ENCODE data around the gene HDGFL2.
"Not testable (repeated sequence)": the region's sequence is repeated elsewhere in the genome, so short reads cannot be mapped to it uniquely, and the experiment has no call there.

The HDGFL2 gene

DNA sequence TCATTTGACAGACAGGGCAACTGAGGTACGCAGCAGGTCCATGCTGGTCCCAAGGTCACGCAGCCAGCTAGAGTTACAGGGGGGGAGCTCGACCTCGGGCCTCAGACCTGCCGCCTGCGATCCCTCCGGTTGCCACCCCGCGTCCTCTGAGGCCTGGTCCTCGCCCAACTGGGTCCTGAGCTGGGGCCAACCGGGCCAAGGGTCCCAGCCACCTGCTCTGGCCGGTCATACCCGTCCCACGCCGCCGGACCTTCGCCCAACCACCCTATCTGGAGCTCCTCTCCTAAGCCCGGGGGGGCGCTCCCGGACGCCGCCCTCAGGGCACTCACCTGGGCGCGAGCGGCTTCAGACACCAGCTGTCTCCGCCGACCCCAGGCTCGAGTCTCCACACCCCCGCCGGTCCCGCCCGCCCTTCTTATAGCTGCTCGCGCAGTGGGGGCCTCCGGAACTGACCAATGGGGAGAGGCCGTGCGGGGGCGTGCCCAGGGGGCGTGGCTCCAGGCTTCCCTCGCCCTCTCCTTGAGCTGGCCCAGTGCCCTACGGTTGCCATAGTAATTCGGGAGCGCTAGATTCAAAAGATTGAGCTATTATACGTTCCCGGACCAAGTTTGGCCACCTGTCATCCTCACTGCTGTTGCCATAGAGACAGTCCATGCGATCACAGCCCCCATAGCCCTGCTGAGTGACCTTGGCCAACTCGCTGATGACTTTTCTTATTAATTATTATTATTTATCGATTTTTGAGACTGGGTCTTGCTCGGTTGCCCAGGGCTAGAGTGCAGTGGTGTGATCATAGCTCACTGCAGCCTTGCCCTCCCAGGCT is 63.0 kb downstream of the HDGFL2 start, which contains the start of gene PLIN5:
TSS of gene PLIN5 (minus strand) at position 389 of the 823 bp plus-strand sequence. CDS start 1,150 bp downstream, outside the sequence.
- DNase-seq (ENCODE audit: low spot score), result peak; percentile 78

DNA sequence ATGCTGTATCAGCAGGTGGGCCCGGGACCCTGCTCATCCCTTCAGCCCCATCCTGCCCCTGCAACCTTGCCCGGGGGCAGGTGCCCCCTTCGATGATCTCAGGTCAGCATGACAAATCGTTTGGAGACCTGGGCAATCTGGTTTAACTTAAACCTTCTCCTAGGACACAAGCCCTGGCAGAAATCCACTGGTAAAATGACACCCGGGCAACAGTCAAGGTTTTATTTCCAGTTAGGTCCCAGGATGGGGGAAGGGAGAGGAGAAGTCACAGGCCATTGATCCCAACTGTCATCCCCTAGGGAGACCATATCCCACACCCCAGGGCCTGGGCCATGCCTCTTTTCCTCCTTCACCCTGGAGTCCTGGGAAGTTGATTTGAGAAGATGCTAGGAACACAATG is 64.7 kb downstream of the HDGFL2 start:
- DNase-seq (ENCODE audit: low spot score), result no peak

DNA sequence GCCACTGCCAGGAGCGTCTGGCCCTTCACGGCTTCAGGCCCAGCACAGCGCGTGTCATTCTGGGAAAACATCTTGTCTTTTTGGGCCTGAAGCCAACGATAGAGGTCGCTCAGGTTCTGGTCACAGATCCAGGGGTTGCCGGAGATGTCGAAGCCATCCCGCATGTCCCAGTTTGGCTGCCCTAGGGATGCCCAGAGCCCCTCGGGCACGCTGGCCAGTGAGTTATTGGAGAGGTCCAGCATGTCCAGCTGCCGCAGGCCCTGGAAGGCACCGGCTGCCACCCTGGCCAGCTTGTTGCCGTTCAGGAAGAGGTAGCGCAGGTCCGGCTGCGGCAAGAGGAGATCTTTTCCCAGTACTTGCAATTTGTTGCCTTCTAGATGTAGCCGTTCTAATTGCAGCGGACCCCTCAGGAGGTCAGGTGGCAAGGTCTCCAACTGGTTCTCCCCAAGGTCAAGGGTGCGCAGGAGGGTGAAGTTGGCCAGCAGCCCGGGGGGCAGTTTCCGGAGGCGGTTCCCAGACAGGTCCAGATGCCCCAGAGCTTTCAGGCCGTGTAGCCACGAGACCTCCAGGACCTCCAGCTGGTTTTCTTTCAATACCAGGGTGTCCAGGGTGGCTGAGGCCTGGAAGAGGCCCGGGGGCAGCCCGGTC is 66.0 kb downstream of the HDGFL2 start:
- no peak for DNase-seq (ENCODE audit: low spot score)

DNA sequence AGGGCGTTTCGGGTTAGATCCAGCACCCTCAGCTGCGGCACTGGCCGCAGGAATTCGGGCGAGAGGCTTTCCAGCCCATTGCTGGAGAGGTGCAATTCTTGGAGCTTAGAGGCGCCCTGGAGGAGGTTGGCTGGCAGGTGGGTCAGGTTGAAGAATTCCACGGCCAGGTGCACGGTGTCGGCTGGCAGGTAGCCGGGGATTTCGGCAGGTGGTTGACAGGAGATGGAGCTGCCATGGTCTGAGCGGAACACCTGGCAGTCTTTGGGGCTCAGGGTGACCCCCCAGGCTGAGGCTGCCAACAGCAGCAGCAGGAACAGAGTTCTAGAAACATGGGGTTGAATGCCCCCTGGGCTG is 66.5 kb downstream of the HDGFL2 start:
- DNase-seq (ENCODE audit: low spot score), result no peak

DNA sequence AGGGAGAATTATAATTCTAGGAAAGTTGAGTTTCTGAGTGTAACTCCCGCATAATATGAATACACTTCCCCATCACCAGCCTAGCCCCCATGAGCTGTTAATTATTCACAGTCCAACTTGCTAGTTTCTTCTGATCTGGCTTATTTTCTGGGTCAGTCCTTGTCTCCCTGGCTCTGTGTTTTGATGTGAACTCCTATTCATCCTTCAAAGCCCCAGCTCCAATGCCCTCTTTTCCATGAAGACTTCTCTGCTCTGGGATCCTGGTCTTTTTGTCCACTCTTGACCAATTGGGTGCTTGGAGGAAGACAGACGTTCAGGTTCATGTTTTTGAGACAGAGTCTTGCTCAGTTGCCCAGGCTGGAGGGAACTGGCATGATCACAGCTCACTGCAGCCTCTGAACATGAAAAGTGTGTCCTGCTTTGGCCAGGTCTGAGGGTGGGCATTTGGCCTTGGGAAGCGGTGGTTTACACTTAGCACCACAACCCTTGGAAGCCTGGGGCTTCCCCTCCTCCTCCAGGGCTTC is 67.1 kb downstream of the HDGFL2 start:
- DNase-seq (ENCODE audit: low spot score), result no peak

DNA sequence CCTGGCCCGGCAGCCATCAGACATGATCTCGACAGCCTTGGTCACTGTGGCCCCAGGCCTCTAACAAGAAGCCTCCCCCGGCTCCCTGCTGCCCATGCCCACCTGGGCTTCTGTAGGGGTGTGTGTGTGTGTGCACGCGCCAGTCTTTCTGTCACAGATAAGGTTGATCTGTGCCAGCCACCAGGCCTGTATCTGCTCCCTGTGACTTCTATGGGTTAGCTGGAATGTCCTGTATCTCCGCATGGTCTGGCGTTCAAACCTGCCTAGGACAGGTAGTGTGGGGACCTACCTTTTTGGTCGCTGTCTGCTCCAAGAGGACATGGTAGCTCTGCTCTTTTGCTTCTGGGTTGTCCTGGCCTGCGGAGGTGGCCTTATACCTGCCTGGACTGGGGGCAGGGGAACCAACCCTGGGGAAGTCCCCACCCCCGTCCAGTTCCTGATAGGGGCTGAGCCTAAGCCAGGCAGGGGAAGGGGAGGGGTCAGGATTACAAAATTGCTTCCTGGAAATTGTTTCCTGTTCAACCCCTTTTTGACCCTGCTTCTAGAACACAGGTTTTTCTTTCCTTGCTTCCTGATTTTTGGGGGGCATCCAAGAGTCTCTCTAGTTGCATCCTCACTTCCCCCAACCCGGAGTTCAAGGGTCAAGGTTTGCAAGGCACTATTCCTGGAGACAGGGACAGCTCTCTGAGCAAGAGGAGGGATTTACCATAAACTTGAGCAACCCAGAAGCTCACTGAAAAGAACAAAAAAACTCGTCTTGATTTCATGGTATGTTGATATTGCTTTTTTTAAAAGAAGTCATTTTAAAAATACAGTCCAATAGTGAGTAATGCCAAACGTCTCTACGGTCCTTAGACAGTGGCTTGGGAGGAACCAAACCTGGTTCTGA is 67.8 kb downstream of the HDGFL2 start, which contains the start of gene LRG1:
TSS of gene LRG1 (minus strand) at position 344 of the 889 bp plus-strand sequence. CDS start at position 321, 23 bp downstream.
- DNase-seq (ENCODE audit: low spot score), result no peak

DNA sequence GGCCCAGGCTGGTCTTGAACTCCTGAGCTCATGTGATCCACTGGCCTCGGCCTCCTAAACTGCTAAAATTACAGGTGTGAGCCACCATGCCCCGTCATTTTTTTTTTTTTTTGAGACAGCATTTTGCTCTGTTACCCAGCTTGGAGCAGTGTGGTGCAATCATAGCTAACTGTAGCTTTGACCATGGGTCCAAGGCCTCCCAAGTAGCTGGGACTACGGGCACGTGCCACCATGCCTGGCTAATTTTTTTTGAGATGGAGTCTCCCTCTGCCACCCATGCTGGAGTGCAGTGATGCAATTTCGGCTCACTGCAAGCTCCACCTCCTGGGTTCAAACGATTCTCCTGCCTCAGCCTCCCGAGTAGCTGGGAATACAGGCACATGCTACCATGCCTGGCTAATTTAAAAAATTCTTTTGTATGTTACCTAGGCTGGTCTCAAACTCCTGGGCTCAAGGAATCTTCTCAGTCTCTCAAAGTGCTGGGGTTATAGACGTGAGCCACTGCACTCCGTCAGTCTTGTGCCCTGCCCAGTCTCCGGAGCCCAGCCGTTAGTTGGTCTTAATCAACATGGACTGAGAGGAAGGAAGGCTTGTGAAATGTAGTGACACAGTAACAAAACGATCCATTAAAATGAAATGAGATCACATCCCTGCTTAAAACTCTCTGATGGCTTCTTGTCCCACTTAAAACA is 69.2 kb downstream of the HDGFL2 start:
- no peak for DNase-seq (ENCODE audit: low spot score)

DNA sequence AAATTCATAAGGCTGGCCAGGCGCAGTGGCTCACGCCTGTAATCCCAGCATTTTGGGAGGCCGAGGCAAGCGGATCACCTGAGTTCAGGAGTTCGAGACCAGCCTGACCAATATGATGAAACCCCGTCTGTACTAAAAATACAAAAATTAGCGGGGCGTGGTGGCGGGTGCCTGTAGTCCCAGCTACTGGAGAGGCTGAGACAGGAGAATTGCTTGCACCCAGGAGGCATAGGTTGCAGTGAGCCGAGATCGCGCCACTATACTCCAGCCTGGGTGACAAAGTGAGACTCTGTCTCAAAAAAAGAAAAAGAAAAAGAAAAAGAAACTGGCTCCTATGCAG is 69.7 kb downstream of the HDGFL2 start:
- DNase-seq (ENCODE audit: low spot score), result not testable (repeated sequence)

DNA sequence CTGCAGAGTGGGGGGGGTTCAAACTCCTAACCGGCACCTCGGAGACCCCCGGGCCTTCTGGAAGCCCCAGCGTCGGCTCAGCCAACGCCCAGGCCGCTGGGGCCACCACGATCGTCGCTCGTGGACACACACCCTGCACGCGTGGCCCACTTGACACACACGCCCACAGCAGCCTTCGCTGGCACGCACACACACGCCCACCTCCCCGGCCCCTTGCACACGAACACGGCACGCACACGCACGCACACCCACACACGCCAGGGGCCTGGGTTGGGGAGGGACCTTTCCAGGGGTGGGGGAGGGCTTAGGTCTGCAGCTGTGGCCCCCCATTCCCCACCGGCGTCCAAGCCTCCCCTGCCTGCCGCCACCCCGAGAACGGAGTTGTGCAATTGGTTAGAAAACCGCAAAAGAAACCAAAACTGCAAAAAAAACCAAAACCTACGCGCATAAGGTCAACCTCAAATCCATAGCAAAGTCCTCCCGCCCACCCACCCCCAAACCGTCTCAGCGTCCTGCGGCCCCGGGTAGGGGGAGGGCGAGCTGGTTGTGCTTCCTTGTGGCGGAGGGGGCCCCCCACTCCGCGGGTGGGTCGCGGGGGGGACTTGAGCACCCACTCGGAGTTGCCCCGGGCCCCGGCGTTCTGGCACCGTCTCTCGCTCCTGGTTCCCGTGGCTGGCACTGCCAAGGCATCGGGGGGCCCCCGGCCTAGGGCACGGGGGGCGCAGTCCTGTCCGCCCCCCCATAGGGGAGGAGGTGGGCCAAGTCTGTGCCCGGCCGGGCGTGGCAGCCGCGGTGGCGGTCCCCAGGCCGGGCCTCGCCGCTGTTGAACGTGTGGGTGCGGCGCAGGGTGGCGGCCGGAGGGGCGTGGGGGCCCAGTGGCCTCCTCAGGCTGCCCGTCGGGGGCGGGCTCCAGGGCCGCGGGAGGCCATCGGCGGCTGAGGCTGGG is 71.1 kb downstream of the HDGFL2 start:
- no peak for DNase-seq (ENCODE audit: low spot score)

DNA sequence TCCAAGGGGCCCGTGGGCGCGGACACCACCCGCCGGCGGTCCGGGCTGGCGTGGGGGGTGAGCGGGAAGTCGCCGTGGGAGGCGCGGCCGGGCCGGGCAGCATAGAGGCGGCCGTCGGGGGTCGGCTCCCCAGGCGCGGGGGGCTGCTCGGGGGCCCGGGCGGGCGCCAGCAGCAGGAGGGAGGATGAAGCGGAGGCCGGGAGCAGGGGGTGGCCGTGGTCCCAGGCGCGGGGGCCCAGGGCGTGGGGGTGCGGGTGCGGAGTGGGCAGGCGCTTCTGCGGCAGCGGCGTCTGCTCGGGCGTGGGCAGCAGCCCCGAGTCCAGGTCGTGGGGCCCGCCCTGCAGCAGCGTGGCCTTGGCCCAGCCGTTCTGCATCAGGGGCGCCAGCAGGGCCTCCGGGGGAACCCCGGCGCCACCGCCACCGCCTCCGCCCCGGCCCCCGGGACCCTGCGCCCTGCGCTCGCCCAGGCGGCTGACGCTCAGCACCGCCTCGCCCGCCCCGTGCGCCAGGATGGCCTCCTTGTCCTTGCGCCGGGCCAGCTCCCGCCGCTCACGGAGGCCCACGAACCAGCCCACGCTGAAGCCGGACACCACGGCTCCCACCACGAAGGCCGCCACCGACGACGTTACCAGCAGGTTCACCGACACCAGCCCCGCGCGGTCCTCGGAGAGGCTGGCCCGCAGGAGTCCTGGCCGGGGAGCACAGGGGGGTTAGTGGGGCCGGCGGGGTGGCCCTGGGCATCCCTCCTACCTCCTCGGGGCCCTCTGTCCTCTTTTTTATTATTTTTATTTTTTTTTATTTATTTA is 71.9 kb downstream of the HDGFL2 start:
- DNase-seq (ENCODE audit: low spot score), result no peak

DNA sequence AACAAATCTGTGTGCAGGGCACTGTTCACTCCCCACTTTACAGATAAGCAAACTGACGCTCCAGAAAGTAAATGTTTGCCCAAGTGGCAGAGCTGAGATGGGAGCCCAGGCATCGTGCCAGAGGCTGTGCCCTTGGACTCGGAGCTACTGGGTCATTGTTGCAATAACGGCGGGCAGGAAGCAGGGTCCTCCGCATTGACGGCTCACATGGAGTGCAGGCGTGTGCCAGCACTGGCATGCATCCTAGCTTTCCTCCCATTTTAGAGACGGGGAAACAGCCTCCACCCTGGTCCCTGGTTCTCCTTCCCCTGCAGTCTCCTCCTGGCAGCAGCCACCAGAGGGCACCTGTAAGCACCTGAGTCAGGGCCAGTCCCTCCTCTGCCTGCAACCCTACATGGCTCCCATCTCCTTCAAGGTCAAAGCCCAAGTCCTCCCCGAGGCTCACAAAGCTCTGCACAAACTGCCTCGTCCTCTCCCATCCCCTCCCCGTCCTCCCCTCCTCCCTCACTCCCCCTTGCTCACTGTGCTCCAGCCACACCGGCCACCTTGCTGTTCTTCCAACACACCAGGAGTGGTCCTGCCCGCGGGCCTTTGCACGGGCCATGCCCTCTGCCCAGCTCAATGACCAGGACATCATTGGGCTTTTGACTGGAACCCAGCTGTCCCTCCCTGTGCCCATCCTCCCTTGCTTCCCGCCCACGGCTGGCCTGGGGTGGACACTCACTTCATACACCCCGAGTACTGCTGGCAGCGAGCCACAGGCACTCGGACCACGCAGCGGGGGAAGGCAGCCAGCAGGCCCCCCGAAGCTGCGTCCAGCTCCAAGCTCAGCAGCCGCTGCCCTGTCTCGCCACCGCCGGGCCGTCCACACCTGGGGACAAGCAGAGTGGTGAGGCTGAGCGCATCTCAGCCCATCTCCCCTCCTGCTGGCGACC is 75.5 kb downstream of the HDGFL2 start:
- DNase-seq (ENCODE audit: low spot score), result no peak

DNA sequence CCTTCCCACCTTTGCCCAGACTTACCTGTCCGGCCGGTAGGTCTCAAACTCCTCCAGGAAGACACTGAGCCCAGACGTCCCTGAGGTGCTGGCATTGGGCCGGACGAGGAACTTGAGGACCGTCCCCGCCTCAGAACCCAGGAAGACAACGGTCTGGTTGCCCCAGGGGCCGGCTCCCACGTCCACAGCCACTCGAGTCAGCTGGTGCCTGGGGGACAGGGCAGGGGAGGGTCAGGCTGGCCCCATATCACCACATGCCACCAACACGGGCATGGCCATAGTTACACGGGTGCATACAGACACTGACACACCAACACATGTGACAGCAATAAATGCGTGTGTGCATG is 76.1 kb downstream of the HDGFL2 start:
- no peak for DNase-seq (ENCODE audit: low spot score)

DNA sequence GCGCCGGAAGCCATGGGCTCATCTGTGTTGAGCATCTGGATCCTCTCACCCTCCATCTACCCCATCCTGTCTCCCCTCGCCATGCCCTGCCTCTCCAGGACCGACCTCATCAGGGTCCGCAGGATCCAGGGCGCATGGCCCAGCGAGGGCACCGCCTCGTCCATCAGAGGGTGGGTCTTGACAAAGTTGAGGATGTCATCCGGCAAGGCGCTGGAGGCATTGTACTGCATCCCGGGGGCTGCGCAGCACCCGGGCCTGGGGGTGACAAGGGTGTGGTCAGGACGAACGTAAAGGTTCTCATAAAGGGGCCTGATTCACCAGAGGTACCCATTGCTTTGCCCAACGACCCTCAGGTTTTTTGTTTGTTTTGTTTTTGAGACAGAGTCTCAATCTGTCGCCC is 77.9 kb downstream of the HDGFL2 start:
- no peak for DNase-seq (ENCODE audit: low spot score)

DNA sequence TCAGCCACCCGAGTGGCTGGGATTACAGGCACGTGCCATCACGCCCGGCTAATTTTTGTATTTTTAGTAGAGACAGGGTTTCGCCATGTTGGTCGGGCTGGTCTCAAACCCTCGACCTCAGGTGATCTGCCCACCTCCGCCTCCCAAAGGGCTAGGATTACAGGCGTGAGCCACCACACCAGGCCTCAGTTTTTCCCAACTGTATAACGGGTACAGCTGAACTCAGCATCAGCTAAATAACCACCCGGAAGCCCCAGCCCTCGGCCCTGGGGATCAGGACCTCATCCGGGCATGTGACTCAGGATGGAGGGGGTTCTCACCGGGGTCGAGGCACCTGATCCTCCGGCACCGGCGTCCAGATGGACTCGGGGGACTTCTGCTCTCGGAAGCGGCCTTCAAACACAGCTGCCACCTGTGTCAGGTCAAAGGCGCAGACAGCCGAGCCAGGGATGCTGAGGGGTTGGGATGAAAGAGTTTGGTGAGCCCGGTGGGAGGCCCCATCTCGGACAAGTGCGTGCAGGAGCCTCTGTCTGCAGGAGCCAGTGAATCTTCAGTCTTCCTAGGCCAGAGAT is 78.5 kb downstream of the HDGFL2 start:
- DNase-seq (ENCODE audit: low spot score), result no peak

Measured in AG20443 (cell line).